Measurements from ENCODE around the gene TSFM. TPM values are rescaled to one million over a fixed set of nuclear protein-coding genes. Genes with fewer than 3 reads are reported as not detected.

The TSFM gene
- total and polyA plus RNA-seq, 5 donors from 2014 or later = 22.8 to 50.4 (median 38.4) TPM

GRCh38 chr12:57766464-57767304 lies 15.9 kb upstream of the TSFM start, which contains the start of gene CYP27B1:
TSS of gene CYP27B1 (minus strand) at chr12:57767078. CDS start at chr12:57767041, 37 bp downstream.
- H3K27ac Mint-ChIP-seq = no peak within 1 kb of the TSS
- ATAC-seq (ENCODE audit: low read depth in 2 of 2) (no peak), DNase-seq (no peak)
- peak within 1 kb of the TSS; percentile 28 to 95 (median 84) for H3K4me3 Mint-ChIP-seq
- Histone ChIP-seq H3K4me3 (ENCODE audit: low read depth, low read length) (peak within 1 kb of the TSS; percentile 62), H3K27me3 (ENCODE audit: control insufficient read depth, insufficient read depth, low read length) (peaks cover 22% of the 10 kb centered on the region), H3K27ac (ENCODE audit: insufficient read depth, low read length, poor library complexity, severe bottlenecking) (no peak within 1 kb of the TSS), H3K4me1 (ENCODE audit: control insufficient read depth, insufficient read depth, low read length, poor library complexity, severe bottlenecking) (peaks cover 32% of the 10 kb centered on the region), H3K36me3 (ENCODE audit: control insufficient read depth, insufficient read depth, low read length) (no peaks in the 10 kb centered on the region), H3K9me3 (ENCODE audit: control insufficient read depth in 2 of 2, low read length in 2 of 2) (no peaks in the 10 kb centered on the region)
- H3K4me1 Mint-ChIP-seq = peaks cover 5 to 39% (median 19%) of the 10 kb centered on the region in 4 donors
- no peaks in the 10 kb centered on the region for H3K9me3 Mint-ChIP-seq
- H3K27me3 Mint-ChIP-seq = peaks cover 30% of the 10 kb centered on the region
- H3K36me3 Mint-ChIP-seq = peaks cover 13% of the 10 kb centered on the region

DNA sequence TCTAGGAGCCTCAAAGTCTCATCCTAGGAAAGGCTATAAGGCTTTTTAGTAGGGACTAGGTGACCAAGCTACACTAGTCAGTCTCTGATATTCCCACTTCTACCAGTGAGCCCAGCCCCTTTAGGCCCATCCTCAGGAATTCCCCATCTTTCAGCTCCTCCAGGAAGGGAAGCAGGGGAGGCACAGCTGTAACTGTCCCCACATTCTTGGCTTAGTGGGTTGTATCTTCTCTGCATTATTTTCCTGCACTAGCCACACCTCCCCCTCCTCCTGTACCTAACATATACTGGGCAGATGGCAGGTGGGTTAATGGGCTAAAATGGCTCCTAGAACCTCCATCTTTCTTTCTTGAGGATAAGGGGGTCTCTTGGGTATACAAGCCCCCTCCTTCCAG lies 15.3 kb upstream of the TSFM start:
- ATAC-seq (ENCODE audit: low read depth in 2 of 2) = no peak

DNA sequence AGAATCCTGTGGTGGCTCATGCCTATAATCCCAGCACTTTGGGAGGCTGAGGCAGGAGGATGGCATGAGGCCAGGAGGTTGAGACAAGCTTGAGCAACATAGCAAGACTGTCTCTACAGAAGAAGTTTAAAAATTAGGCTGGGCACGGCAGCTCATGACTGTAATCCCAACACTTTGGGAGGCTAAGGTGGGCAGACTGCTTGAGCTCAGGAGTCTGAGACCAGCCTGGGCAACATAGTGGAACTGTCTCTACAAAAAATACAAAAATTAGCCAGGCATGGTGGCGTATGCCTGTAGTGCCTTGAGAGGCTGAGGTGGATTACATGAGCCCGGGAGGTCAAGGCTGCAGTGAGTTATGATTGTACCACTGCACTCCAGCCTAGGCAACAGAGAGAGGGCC lies 14.7 kb upstream of the TSFM start:
- H3K4me3 Mint-ChIP-seq = peak overlapping the region in 2 of 4 donors; percentile 43 to 95
- peaks cover 5 to 45% (median 23%) of the 10 kb centered on the region in 4 donors for H3K4me1 Mint-ChIP-seq
- no peak overlapping the region for H3K27ac Mint-ChIP-seq
- Histone ChIP-seq H3K4me1 (ENCODE audit: control insufficient read depth, insufficient read depth, low read length, poor library complexity, severe bottlenecking) (peaks cover 42% of the 10 kb centered on the region), H3K27me3 (ENCODE audit: control insufficient read depth, insufficient read depth, low read length) (peaks cover 22% of the 10 kb centered on the region), H3K27ac (ENCODE audit: insufficient read depth, low read length, poor library complexity, severe bottlenecking) (no peak overlapping the region), H3K36me3 (ENCODE audit: control insufficient read depth, insufficient read depth, low read length) (no peaks in the 10 kb centered on the region), H3K9me3 (ENCODE audit: control insufficient read depth in 2 of 2, low read length in 2 of 2) (no peaks in the 10 kb centered on the region), H3K4me3 (ENCODE audit: low read depth, low read length) (no peak overlapping the region)
- no peak for DNase-seq
- no peaks in the 10 kb centered on the region for H3K9me3 Mint-ChIP-seq
- ATAC-seq (ENCODE audit: low read depth in 2 of 2) = no peak
- H3K27me3 Mint-ChIP-seq = peaks cover 34% of the 10 kb centered on the region
- peaks cover 13% of the 10 kb centered on the region for H3K36me3 Mint-ChIP-seq

More for the DNA sequence above, 15.3 kb upstream of the TSFM start:
- Histone ChIP-seq H3K36me3 (ENCODE audit: control insufficient read depth, insufficient read depth, low read length) (no peaks in the 10 kb centered on the region), H3K9me3 (ENCODE audit: control insufficient read depth in 2 of 2, low read length in 2 of 2) (no peaks in the 10 kb centered on the region), H3K4me3 (ENCODE audit: low read depth, low read length) (no peak overlapping the region), H3K27me3 (ENCODE audit: control insufficient read depth, insufficient read depth, low read length) (peaks cover 22% of the 10 kb centered on the region), H3K27ac (ENCODE audit: insufficient read depth, low read length, poor library complexity, severe bottlenecking) (no peak overlapping the region), H3K4me1 (ENCODE audit: control insufficient read depth, insufficient read depth, low read length, poor library complexity, severe bottlenecking) (peaks cover 36% of the 10 kb centered on the region)
- H3K27ac Mint-ChIP-seq = no peak overlapping the region
- H3K9me3 Mint-ChIP-seq = no peaks in the 10 kb centered on the region
- H3K36me3 Mint-ChIP-seq = peaks cover 13% of the 10 kb centered on the region
- peaks cover 5 to 43% (median 23%) of the 10 kb centered on the region in 4 donors for H3K4me1 Mint-ChIP-seq
- DNase-seq = no peak
- peaks cover 34% of the 10 kb centered on the region for H3K27me3 Mint-ChIP-seq
- H3K4me3 Mint-ChIP-seq = peak overlapping the region in 1 of 4 donors; percentile 85

DNA sequence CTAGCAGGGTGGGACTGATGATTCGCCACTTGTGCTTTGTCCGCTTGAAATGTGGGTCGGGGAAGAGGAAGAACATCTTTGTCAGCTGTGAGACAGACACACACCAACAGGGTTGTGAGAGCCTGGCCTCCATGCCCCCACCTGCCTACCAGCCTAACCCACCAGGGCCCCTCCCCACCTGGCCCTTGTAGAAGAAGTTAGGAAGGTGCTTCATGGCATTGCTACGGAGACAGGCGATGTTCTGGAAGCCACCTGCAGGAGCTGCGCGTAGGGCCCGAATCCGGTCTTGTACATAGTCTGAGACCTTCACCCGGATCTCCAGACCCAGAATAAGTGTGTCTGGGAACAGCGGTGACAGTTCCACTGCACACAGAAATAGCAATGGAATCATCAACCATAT lies 13.0 kb upstream of the TSFM start:
- Histone ChIP-seq H3K36me3 (ENCODE audit: control insufficient read depth, insufficient read depth, low read length) (no peaks in the 10 kb centered on the region), H3K4me1 (ENCODE audit: control insufficient read depth, insufficient read depth, low read length, poor library complexity, severe bottlenecking) (peaks cover 42% of the 10 kb centered on the region), H3K9me3 (ENCODE audit: control insufficient read depth in 2 of 2, low read length in 2 of 2) (no peaks in the 10 kb centered on the region), H3K27me3 (ENCODE audit: control insufficient read depth, insufficient read depth, low read length) (peaks cover 12% of the 10 kb centered on the region), H3K4me3 (ENCODE audit: low read depth, low read length) (no peak overlapping the region), H3K27ac (ENCODE audit: insufficient read depth, low read length, poor library complexity, severe bottlenecking) (no peak overlapping the region)
- H3K9me3 Mint-ChIP-seq = no peaks in the 10 kb centered on the region
- peaks cover 23% of the 10 kb centered on the region for H3K27me3 Mint-ChIP-seq
- peaks cover 5 to 38% (median 15%) of the 10 kb centered on the region in 4 donors for H3K4me1 Mint-ChIP-seq
- H3K4me3 Mint-ChIP-seq = peak overlapping the region; percentile 15 to 95 (median 64)
- no peak for ATAC-seq (ENCODE audit: low read depth in 2 of 2)
- no peak overlapping the region for H3K27ac Mint-ChIP-seq
- H3K36me3 Mint-ChIP-seq = peaks cover 13% of the 10 kb centered on the region
- no peak for DNase-seq

- no peak overlapping the region for H3K27ac ChIP-seq (ENCODE audit: insufficient read depth, low read length, poor library complexity, severe bottlenecking)
- no peaks in the 10 kb centered on the region for H3K36me3 ChIP-seq (ENCODE audit: control insufficient read depth, insufficient read depth, low read length)
- DNase-seq (no peak), ATAC-seq (ENCODE audit: low read depth in 2 of 2) (no peak)
- H3K4me3 Mint-ChIP-seq = peak overlapping the region; percentile 33 to 95 (median 70)
- peaks cover 12% of the 10 kb centered on the region for H3K27me3 ChIP-seq (ENCODE audit: control insufficient read depth, insufficient read depth, low read length)
- peaks cover 16% of the 10 kb centered on the region for H3K27me3 Mint-ChIP-seq
- peaks cover 30% of the 10 kb centered on the region for H3K4me1 ChIP-seq (ENCODE audit: control insufficient read depth, insufficient read depth, low read length, poor library complexity, severe bottlenecking)
- H3K9me3 Mint-ChIP-seq = no peaks in the 10 kb centered on the region
- H3K4me1 Mint-ChIP-seq = peaks cover 5 to 27% (median 13%) of the 10 kb centered on the region in 4 donors
- peaks cover 13% of the 10 kb centered on the region for H3K36me3 Mint-ChIP-seq
- no peaks in the 10 kb centered on the region for H3K9me3 ChIP-seq (ENCODE audit: control insufficient read depth in 2 of 2, low read length in 2 of 2)
- H3K4me3 ChIP-seq (ENCODE audit: low read depth, low read length) = no peak overlapping the region
- H3K27ac Mint-ChIP-seq = peak overlapping the region in 1 of 3 donors; percentile 98
Observed at GRCh38 chr12:57770734-57771133, 11.9 kb upstream of the TSFM start.

DNA sequence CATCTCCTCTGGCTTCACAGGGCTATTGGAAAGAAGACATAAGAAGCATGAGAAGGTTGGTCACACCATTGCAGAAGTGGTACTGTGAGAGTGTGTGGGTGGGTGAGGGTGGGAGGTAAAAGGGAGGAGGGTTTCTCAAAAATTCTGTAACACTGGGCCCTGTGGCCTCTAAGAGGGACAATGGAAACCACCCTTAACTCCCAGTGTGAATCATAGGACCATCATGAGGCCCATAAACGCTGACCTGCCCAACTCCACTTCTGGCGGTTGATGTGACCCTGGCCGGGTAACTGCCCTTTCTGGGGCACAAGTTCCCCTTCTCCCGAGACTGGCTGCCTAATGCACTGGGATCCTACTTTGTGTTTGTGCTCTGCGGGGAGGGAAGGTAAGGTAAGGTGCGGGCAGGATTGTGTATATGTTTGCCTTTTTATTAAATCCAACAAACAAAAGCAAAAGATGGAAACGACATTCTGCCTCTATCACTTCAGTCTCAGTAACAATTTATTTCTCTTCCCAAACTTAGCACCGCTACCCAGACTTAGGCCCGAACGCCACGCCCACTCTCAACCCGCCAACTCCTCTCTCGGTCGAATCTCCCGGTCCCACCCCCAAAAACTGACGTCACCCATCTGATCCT lies 11.2 kb upstream of the TSFM start:
- H3K4me3 ChIP-seq (ENCODE audit: low read depth, low read length) = peak overlapping the region; percentile 76
- Mint-ChIP-seq H3K9me3 (no peaks in the 10 kb centered on the region), H3K4me3 (peak overlapping the region; percentile 93 to 97 (median 94)), H3K27ac (peak overlapping the region; percentile 92 to 99 (median 98)), H3K4me1 (peaks cover 3 to 26% (median 11%) of the 10 kb centered on the region in 4 donors), H3K27me3 (peaks cover 12% of the 10 kb centered on the region), H3K36me3 (peaks cover 13% of the 10 kb centered on the region)
- H3K27me3 ChIP-seq (ENCODE audit: control insufficient read depth, insufficient read depth, low read length) = peaks cover 8% of the 10 kb centered on the region
- peaks cover 24% of the 10 kb centered on the region for H3K4me1 ChIP-seq (ENCODE audit: control insufficient read depth, insufficient read depth, low read length, poor library complexity, severe bottlenecking)
- H3K27ac ChIP-seq (ENCODE audit: insufficient read depth, low read length, poor library complexity, severe bottlenecking) = peak overlapping the region; percentile 86
- no peaks in the 10 kb centered on the region for H3K36me3 ChIP-seq (ENCODE audit: control insufficient read depth, insufficient read depth, low read length)
- ATAC-seq (ENCODE audit: low read depth in 2 of 2) (peak in 1 of 2 donors; percentile 37), DNase-seq (peak in 2 of 3 donors; percentile 75 to 89)
- no peaks in the 10 kb centered on the region for H3K9me3 ChIP-seq (ENCODE audit: control insufficient read depth in 2 of 2, low read length in 2 of 2)

- H3K4me1 Mint-ChIP-seq = peaks cover 0 to 20% (median 8%) of the 10 kb centered on the region in 4 donors
- Histone ChIP-seq H3K27me3 (ENCODE audit: control insufficient read depth, insufficient read depth, low read length) (peaks cover 2% of the 10 kb centered on the region), H3K36me3 (ENCODE audit: control insufficient read depth, insufficient read depth, low read length) (no peaks in the 10 kb centered on the region), H3K4me1 (ENCODE audit: control insufficient read depth, insufficient read depth, low read length, poor library complexity, severe bottlenecking) (peaks cover 19% of the 10 kb centered on the region), H3K27ac (ENCODE audit: insufficient read depth, low read length, poor library complexity, severe bottlenecking) (peak within 1 kb of the TSS; percentile 86), H3K4me3 (ENCODE audit: low read depth, low read length) (peak within 1 kb of the TSS; percentile 83), H3K9me3 (ENCODE audit: control insufficient read depth in 2 of 2, low read length in 2 of 2) (no peaks in the 10 kb centered on the region)
- peak within 1 kb of the TSS; percentile 92 to 99 (median 98) for H3K27ac Mint-ChIP-seq
- H3K9me3 Mint-ChIP-seq = no peaks in the 10 kb centered on the region
- peaks cover 13% of the 10 kb centered on the region for H3K36me3 Mint-ChIP-seq
- DNase-seq = peak; percentile 84 to 96 (median 86)
- H3K27me3 Mint-ChIP-seq = peaks cover 7% of the 10 kb centered on the region
- peak within 1 kb of the TSS; percentile 93 to 97 (median 94) for H3K4me3 Mint-ChIP-seq
- peak; percentile 88 to 93 for ATAC-seq (ENCODE audit: low read depth in 2 of 2)
Observed at GRCh38 chr12:57771873-57772428, 10.6 kb upstream of the TSFM start, which contains the start of gene METTL1. TSS of gene METTL1 (minus strand) at chr12:57772105. CDS start at chr12:57772083, 22 bp downstream.
